Measurements from ENCODE around the gene TRAF1. TPM values are rescaled to one million over a fixed set of nuclear protein-coding genes. Genes with fewer than 3 reads are reported as not detected.

The TRAF1 gene
- polyA plus RNA-seq, 1 donor, result 6.5 TPM

GRCh38 chr9:120905315-120906164, 21.1 kb downstream of the TRAF1 start:
- H3K27me3 ChIP-seq (ENCODE audit: control insufficient read depth, insufficient read depth, low read length), result no peaks in the 10 kb centered on the region
- no peaks in the 10 kb centered on the region for H3K4me1 ChIP-seq (ENCODE audit: control insufficient read depth, insufficient read depth, low read length)
- no peaks in the 10 kb centered on the region for H3K9me3 ChIP-seq (ENCODE audit: control insufficient read depth, low read depth, low read length)
- peaks cover 2% of the 10 kb centered on the region for H3K36me3 ChIP-seq (ENCODE audit: control insufficient read depth, insufficient read depth, low read length)
- no peak for DNase-seq
- WGBS (ENCODE audit: insufficient coverage, low lambda C conversion rate), result no CpG with 5 or more reads among the region's 11 CpGs
- H3K4me3 ChIP-seq (ENCODE audit: low read length), result no peak overlapping the region
- no peak overlapping the region for H3K27ac ChIP-seq (ENCODE audit: low read length)

GRCh38 chr9:120904978-120905301, 21.7 kb downstream of the TRAF1 start:
- H3K27me3 ChIP-seq (ENCODE audit: control insufficient read depth, insufficient read depth, low read length), result no peaks in the 10 kb centered on the region
- no peaks in the 10 kb centered on the region for H3K4me1 ChIP-seq (ENCODE audit: control insufficient read depth, insufficient read depth, low read length)
- H3K9me3 ChIP-seq (ENCODE audit: control insufficient read depth, low read depth, low read length), result no peaks in the 10 kb centered on the region
- H3K27ac ChIP-seq (ENCODE audit: low read length), result no peak overlapping the region
- H3K4me3 ChIP-seq (ENCODE audit: low read length), result no peak overlapping the region
- DNase-seq, result no peak
- WGBS (ENCODE audit: insufficient coverage, low lambda C conversion rate), result no CpG with 5 or more reads among the region's 11 CpGs
- H3K36me3 ChIP-seq (ENCODE audit: control insufficient read depth, insufficient read depth, low read length), result peaks cover 2% of the 10 kb centered on the region

- WGBS (ENCODE audit: insufficient coverage, low lambda C conversion rate), result no CpG with 5 or more reads among the region's 16 CpGs
- Histone ChIP-seq H3K4me3 (ENCODE audit: low read length) (no peak overlapping the region), H3K4me1 (ENCODE audit: control insufficient read depth, insufficient read depth, low read length) (no peaks in the 10 kb centered on the region), H3K27ac (ENCODE audit: low read length) (no peak overlapping the region), H3K9me3 (ENCODE audit: control insufficient read depth, low read depth, low read length) (no peaks in the 10 kb centered on the region), H3K27me3 (ENCODE audit: control insufficient read depth, insufficient read depth, low read length) (no peaks in the 10 kb centered on the region), H3K36me3 (ENCODE audit: control insufficient read depth, insufficient read depth, low read length) (peaks cover 2% of the 10 kb centered on the region)
- no peak for DNase-seq
Observed at GRCh38 chr9:120904061-120904977, 22.3 kb downstream of the TRAF1 start.

- H3K27me3 ChIP-seq (ENCODE audit: control insufficient read depth, insufficient read depth, low read length), result no peaks in the 10 kb centered on the region
- no peak for DNase-seq
- H3K4me3 ChIP-seq (ENCODE audit: low read length), result no peak overlapping the region
- no peaks in the 10 kb centered on the region for H3K4me1 ChIP-seq (ENCODE audit: control insufficient read depth, insufficient read depth, low read length)
- H3K27ac ChIP-seq (ENCODE audit: low read length), result no peak overlapping the region
- 43% methylated on average over 2 of the region's 14 CpGs for WGBS (ENCODE audit: insufficient coverage, low lambda C conversion rate)
- no peaks in the 10 kb centered on the region for H3K9me3 ChIP-seq (ENCODE audit: control insufficient read depth, low read depth, low read length)
- H3K36me3 ChIP-seq (ENCODE audit: control insufficient read depth, insufficient read depth, low read length), result peaks cover 2% of the 10 kb centered on the region
Observed at GRCh38 chr9:120902569-120903535, 23.7 kb downstream of the TRAF1 start.

- no peak overlapping the region for H3K27ac ChIP-seq (ENCODE audit: low read length)
- no CpG with 5 or more reads among the region's 12 CpGs for WGBS (ENCODE audit: insufficient coverage, low lambda C conversion rate)
- DNase-seq, result no peak
Observed at GRCh38 chr9:120901755-120902568, 24.6 kb downstream of the TRAF1 start.

GRCh38 chr9:120900824-120901223, 25.8 kb downstream of the TRAF1 start:
- DNase-seq, result no peak

More at GRCh38 chr9:120901755-120902568, 24.6 kb downstream of the TRAF1 start:
- Histone ChIP-seq H3K36me3 (ENCODE audit: control insufficient read depth, insufficient read depth, low read length) (peaks cover 2% of the 10 kb centered on the region), H3K9me3 (ENCODE audit: control insufficient read depth, low read depth, low read length) (no peaks in the 10 kb centered on the region), H3K4me1 (ENCODE audit: control insufficient read depth, insufficient read depth, low read length) (peaks cover 8% of the 10 kb centered on the region), H3K4me3 (ENCODE audit: low read length) (no peak overlapping the region), H3K27me3 (ENCODE audit: control insufficient read depth, insufficient read depth, low read length) (no peaks in the 10 kb centered on the region)

GRCh38 chr9:120899490-120900068, 27.0 kb downstream of the TRAF1 start:
- WGBS (ENCODE audit: insufficient coverage, low lambda C conversion rate), result no CpG with 5 or more reads among the region's 6 CpGs
- Histone ChIP-seq H3K27me3 (ENCODE audit: control insufficient read depth, insufficient read depth, low read length) (no peaks in the 10 kb centered on the region), H3K9me3 (ENCODE audit: control insufficient read depth, low read depth, low read length) (no peaks in the 10 kb centered on the region), H3K4me3 (ENCODE audit: low read length) (no peak overlapping the region), H3K27ac (ENCODE audit: low read length) (no peak overlapping the region), H3K4me1 (ENCODE audit: control insufficient read depth, insufficient read depth, low read length) (peaks cover 13% of the 10 kb centered on the region), H3K36me3 (ENCODE audit: control insufficient read depth, insufficient read depth, low read length) (peaks cover 1% of the 10 kb centered on the region)
- no peak for DNase-seq

More at GRCh38 chr9:120900824-120901223, 25.8 kb downstream of the TRAF1 start:
- WGBS (ENCODE audit: insufficient coverage, low lambda C conversion rate), result 100% methylated on average over 1 of the region's 3 CpGs
- no peaks in the 10 kb centered on the region for H3K9me3 ChIP-seq (ENCODE audit: control insufficient read depth, low read depth, low read length)
- peaks cover 2% of the 10 kb centered on the region for H3K36me3 ChIP-seq (ENCODE audit: control insufficient read depth, insufficient read depth, low read length)
- H3K27me3 ChIP-seq (ENCODE audit: control insufficient read depth, insufficient read depth, low read length), result no peaks in the 10 kb centered on the region
- no peak overlapping the region for H3K4me3 ChIP-seq (ENCODE audit: low read length)
- H3K27ac ChIP-seq (ENCODE audit: low read length), result no peak overlapping the region
- peaks cover 8% of the 10 kb centered on the region for H3K4me1 ChIP-seq (ENCODE audit: control insufficient read depth, insufficient read depth, low read length)

- Histone ChIP-seq H3K9me3 (ENCODE audit: control insufficient read depth, low read depth, low read length) (no peaks in the 10 kb centered on the region), H3K27me3 (ENCODE audit: control insufficient read depth, insufficient read depth, low read length) (no peaks in the 10 kb centered on the region), H3K36me3 (ENCODE audit: control insufficient read depth, insufficient read depth, low read length) (no peaks in the 10 kb centered on the region), H3K4me3 (ENCODE audit: low read length) (no peak overlapping the region), H3K27ac (ENCODE audit: low read length) (no peak overlapping the region), H3K4me1 (ENCODE audit: control insufficient read depth, insufficient read depth, low read length) (peaks cover 13% of the 10 kb centered on the region)
- DNase-seq, result no peak
- WGBS (ENCODE audit: insufficient coverage, low lambda C conversion rate), result no CpG with 5 or more reads among the region's 3 CpGs
Observed at GRCh38 chr9:120898396-120898795, 28.2 kb downstream of the TRAF1 start.

GRCh38 chr9:120895951-120896350, 30.6 kb downstream of the TRAF1 start:
- Histone ChIP-seq H3K36me3 (ENCODE audit: control insufficient read depth, insufficient read depth, low read length) (no peaks in the 10 kb centered on the region), H3K27ac (ENCODE audit: low read length) (no peak overlapping the region), H3K4me1 (ENCODE audit: control insufficient read depth, insufficient read depth, low read length) (peaks cover 33% of the 10 kb centered on the region), H3K4me3 (ENCODE audit: low read length) (no peak overlapping the region), H3K27me3 (ENCODE audit: control insufficient read depth, insufficient read depth, low read length) (no peaks in the 10 kb centered on the region), H3K9me3 (ENCODE audit: control insufficient read depth, low read depth, low read length) (no peaks in the 10 kb centered on the region)
- DNase-seq, result no peak
- no CpG with 5 or more reads among the region's 2 CpGs for WGBS (ENCODE audit: insufficient coverage, low lambda C conversion rate)
